Activated CD4-positive, alpha-beta T cell treated with anti-CD3 and anti-CD28 coated beads for 48 hours (primary cell): Measurements from ENCODE around the gene XRCC4.
"Not testable (repeated sequence)": the region's sequence is repeated elsewhere in the genome, so short reads cannot be mapped to it uniquely, and the experiment has no call there.

Experiments used
- DNase-seq: peaks from one replicate; pipeline ENCODE4 v3.0.0-alpha.2; 2020

XRCC4 gene

DNA sequence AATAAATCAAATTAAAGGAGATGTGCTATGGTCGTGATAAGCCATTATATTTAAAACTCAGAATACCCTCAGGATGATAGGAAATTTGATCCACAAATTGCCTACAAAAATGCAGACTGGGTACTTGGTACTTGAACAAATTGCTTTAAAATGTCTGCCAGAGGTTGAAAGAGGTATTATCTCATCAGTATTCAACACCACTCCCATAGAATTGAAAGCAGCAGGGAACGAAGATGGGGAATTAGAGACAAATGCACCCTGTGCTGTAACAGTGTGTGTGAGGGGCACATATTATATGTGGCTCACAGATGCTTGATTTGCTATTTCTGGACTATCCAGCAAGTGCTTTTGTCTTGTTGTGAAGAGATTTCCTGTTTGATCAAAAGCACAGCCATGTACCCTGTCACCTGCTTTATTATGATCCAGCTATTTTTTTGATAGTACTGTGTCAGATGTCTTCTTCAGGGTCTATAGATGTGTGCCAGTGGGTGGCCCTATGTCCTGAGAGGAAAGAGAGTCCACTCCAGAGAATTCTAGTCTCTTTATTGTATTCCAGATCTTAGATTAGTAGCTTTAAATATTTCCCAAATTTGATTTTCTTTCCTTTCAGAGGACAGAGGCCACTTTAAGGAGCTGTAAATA is 120.1 kb downstream of the XRCC4 start:
- DNase-seq = no peak

DNA sequence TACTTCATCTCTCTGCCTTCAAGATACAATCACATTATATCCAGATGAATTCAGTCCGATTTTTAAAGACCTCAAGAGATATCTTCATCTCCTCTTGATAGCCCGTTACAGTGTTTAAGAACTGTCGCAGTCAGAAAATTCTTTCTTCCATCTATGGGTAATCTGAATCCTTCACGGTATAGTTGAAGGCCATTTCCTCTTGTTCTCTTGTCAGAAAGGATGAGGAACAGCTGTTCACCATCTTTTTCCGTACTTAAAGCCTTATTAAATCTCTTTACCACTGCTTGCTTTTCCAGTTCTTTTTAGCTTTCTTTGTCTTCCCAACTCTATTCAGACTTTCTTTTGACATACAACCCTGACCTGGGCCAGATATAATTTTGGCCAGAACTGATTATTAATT is 121.8 kb downstream of the XRCC4 start:
- no peak for DNase-seq

DNA sequence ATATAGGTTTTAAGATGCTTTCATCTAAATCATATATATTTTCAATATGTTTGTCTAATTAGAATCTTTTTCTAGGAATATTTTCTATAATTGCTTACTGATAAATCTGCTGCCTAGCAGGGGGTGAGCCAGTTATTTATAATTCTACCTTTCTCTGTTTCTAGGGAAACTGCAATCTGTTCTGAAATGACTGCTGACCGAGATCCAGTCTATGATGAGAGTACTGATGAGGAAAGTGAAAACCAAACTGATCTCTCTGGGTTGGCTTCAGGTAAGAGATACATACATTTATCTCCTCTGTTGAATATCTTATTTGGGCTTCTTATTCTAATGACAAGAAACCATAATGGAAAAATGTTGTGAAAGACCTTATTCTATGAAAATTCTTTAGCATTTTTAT is 127.3 kb downstream of the XRCC4 start:
- DNase-seq = no peak

DNA sequence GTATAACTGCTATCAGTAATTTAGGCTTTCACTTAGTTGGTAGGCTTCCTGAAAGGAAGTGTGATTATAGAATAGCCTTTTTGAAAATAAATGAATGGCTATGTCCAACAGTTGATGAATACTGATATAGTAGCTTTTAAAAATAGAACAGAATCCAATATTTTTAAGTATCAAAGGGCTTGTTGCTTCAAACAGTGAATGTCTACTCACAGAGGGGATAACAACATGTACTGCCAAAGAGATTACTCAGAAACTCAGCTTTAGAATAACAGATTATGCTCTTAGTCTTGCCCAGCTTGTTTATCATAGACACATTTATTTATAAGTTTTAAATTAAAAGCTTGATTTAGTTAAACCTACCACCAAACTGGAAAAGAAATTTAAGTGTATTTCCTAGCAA is 132.6 kb downstream of the XRCC4 start:
- no peak for DNase-seq

DNA sequence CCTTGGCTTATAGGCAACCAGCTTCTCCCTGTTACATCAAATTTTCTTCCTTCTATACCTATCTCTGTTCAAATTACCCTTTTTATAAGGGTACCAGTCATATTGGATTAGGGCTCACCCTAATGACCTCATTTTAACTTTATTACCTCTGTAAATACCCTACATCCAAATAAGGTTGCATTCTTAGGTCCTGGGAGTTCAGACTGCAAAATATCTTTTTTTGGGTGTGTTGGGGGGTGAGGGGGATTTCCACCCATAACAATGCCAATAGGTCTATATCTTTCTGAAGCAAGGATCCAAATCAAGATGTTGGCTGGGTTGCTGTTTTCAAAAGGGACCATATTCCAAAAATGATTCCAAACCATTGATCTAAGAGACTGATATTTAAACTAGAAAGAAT is 141.7 kb downstream of the XRCC4 start:
- no peak for DNase-seq

DNA sequence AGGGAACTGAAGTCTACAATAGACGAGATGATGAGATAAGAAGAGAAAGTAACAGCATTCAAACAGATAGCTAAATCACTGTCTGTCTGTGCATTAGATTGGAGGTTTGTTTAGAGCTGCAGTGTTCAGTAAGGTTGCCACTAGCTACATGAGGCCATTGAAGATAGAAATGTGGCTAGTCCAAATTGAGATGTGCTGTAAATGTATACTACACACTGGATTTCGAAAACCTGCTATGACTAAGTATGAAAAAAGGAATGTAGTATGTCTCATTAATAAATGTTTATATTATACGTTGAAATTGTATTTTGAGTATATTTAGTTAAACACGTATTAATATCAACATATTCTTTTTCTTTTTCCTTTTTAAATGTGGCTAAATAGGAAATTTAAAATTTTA is 142.1 kb downstream of the XRCC4 start:
- no peak for DNase-seq

DNA sequence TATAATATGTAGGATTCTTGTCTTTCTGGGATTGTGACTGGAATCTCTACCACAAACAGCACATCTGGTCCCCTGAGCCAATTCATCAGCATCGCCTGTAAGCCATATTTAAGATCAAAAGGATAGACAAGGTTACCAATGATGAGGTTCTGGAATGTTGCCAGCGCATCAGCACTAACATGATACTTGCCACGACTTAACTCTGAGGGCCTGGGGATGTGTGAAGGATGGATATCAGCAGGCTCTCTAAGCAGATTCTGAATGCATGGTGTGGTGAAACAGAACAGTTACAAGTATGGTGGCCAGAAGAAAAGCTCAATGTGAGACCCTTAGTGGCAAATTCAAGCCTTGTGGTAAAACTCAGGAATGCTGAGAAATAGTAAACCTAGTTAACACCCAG is 143.0 kb downstream of the XRCC4 start:
- DNase-seq = no peak

DNA sequence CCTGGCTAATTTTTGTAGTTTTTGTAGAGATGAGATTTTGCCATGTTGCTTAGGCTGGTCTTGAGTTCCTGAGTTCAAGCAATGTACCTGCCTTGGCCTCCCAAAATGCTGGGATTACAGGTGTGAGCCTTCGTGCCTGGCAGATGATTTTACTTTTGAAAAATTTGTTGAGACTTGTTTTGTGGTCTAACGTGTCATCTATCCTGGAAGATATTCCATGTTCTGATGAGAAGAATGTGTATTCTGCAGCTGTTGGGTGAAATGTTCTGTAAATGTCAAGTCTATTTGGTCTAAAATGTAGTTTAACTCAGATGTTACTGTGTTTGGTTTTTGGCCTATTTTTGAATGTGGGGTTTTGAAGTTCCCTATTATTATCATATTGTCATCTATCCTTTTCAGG is 145.6 kb downstream of the XRCC4 start:
- no peak for DNase-seq

DNA sequence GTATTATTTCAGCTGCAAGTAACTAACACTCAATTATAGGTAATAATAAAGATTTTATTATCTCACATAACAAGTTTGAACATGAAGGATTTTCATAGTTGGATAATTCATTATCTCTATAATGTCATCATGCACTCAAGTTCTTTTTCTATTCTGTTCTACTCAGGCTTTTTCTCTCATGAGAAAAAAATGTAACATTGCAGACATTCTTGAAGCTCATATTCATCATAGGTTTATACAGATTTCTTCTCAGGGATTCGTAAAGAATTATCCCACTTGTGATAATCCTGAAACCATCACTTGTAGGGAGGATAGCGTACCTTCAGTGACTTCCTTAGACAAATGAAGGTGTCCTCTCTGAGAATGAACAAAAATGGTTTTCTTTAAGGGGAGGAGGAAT is 150.3 kb downstream of the XRCC4 start:
- DNase-seq = no peak

DNA sequence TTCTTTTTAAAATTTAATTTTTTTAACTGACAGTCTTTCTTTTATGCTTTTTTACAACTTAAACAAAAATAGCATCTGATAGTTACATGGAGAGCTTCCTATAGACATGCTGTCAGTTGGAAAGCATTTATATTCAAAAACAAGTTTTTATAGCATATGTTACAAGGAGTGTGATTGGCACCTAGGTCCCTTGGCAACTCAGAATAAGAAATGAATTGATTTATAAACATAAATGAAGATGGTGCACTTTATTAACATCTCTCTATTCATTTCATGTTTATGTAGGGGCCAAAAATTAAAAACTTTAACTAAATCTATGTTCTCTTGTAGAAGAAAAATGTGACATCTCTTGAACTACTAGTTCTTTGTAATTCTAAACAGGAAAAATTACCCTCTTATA is 153.2 kb downstream of the XRCC4 start:
- DNase-seq = no peak

DNA sequence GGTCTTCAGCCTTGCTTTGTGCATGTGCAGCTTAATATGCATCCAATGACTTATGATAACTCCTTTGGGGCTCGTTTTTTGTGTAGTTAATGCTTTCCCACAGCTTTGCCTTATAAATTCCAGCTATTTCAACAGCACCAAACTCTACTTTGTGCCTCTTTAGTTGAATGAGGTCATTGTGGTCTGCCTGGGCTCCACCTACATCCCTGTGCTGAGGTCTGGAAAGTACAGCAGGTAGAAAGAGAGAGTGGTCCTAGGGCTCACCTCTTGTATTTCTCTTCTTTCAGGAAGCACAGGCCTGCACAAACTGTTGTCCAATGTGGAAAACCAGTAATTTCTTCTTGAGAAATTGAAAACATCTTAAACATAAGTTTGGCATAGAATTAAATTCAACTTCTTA is 167.2 kb downstream of the XRCC4 start:
- DNase-seq = no peak

DNA sequence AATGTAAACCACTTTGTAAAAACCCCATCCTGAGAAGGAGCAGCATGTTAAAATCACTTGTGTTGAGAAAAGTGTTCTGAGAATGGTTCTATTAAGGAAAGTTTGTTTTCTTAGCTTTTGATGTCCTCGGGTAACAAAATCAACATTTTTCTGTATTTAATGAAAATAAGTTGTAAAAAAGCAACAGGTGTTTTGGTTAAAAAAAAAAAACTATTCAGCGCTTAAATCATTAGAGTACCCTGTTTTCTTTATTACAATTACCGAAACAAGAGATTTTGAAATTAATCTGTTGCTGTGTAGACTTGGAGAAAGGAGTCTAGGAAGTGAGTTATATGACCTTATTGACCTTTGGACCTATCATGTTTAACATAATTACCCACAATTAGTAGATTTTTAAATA is 167.7 kb downstream of the XRCC4 start:
- no peak for DNase-seq

DNA sequence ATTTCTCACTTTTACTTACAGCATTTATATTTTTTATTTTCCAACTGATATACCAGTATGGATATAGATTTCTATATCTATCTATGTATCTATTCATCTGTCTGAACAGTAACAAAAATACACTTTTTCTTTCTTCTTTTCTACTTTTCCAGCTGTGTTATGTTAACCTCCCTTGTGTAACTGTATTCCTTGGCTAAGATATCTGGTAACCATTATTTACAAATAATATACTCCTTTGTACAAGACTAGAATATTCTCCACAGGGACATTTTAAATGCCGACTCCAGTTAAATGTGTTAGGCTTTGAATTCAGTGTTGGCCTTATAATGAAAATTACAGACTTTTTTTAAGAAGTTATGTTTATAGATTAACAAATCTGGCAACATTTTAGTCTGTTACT is 168.7 kb downstream of the XRCC4 start:
- no peak for DNase-seq

DNA sequence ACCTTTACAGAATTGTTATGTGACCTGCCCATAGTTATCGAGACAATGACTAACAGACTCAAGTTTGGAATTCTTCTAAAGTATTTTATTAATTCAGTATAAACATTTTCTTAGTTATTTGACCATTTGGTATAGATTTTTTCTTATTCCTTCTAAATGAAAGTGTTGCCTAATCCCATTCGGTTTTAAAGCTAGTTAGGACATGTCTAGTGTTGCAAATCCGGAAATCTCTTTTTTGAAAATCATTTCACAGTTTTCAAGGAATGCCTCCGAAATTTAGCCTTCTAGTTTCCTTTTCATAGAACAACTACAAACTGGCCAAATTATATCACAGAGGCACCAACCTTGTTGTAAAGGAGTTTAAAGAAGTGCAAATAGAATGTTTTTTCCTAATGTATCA is 171.8 kb downstream of the XRCC4 start:
- no peak for DNase-seq

DNA sequence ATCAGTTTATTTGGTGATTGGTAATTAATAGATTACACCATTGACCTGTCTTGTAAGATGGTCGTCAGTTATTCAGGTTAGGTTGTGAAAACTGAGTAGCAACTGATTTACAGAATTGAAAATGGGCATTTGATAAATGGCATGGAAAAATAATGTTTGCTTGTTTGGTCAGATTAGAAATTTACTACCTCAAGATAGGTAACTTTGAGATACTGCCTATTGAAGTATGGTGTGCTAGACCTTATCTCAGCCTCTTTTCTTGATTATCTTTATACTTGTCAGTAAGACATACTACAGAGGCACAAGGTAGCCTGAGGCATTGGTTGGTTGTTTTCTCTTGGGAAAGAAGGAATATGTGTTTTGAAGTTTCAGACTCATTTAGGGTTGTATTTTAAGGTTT is 174.5 kb downstream of the XRCC4 start:
- DNase-seq = no peak

DNA sequence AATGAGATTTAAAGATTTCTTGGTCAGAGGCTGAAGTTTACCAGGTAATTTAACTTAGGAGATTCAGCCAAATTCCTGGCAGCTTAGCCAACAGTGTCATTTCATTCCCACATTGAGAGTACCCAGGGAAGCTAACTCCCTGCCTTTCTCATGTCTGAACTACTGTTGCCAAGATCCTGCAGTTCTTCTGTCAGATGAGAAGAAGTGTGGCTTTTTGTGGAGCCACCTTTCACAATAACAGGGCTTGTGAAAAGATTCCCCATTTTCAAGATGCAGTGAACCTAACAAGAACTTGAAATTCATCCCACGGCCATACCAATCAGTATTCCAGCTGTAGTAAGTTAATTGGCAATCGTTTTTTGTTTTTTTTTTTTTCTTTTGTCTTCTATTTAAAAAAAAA is 176.4 kb downstream of the XRCC4 start:
- DNase-seq = no peak

DNA sequence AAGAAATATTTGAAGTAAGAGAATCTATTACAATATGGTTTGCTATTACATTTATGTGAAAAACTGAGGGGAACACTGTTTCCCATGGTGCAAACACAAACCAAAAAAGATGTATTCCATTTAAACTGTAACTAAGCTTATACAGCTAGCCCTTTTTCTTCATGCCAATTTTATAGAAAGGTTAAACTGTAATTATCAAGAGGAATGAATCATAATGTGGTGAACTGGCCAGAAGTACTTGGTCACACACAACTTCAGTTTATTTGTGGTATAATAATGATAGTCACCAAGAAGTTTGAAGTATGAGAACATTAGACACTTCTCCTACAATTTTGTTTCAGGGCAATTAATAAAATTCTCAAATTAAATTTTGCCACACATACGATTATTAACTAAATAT is 177.9 kb downstream of the XRCC4 start:
- no peak for DNase-seq

DNA sequence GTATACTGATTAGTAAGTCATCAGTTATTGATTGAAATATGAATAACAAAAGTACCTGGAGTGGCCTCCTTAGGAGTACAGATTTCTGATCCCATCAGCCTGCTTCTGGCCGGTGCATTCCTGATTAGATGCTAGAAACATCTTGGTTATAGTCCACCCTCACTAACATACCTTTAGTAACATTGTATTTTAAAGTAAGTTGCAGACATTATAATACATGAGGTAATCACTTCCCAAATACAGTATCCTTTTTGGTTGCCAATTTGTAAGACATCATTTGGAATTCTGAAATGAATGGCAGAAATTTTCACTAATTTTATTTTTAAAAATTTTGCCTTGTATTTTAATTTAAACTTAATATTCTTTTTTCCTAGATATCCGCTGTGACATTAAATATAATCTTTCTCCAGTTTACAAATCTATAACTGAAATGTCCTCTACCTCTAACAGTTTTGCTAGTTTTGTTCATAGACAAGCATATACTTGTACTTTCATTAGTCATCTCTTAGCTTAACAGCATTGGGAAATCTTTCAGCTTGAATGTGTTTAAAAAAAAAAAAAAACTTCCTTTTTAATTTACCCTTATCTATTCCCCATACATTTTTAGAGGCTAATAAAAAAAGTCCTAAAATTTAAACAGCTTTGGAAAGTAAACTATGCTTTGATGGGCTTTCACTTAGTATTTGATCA is 178.9 kb downstream of the XRCC4 start:
- DNase-seq = no peak

DNA sequence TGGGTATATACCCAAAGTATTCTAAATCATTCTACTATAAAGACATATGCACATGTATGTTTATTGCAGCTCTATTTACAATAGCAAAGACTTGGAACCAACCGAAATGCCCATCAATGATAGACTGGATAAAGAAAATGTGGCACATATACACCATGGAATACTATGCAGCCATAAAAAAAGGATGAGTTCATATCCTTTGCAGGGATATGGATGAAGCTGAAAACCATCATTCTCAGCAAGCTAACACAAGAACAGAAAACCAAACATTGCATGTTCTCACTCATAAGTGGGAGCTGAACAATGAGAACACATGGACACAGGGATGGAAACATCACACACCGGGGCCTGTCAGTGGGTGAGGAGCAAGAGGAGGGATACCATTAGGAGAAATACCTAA is 180.3 kb downstream of the XRCC4 start:
- not testable (repeated sequence) for DNase-seq

DNA sequence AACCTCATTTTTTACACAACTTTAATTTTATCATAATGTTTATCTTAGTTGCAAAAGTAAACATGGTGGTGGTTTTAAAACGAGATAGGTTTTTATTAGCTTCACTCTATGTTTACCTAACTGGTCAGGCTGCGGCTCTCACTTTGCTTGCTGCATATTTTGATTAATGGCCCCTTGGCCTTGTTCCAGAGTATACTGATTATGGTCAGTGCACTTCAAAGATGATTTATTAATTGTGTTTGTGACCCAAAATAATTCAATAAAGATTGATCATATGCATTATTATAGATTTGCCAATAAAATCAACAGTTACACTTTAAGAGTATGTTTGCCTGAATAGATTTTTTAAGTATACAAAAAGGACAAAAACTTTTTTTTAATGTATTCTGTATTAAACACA is 188.0 kb downstream of the XRCC4 start:
- DNase-seq = no peak

DNA sequence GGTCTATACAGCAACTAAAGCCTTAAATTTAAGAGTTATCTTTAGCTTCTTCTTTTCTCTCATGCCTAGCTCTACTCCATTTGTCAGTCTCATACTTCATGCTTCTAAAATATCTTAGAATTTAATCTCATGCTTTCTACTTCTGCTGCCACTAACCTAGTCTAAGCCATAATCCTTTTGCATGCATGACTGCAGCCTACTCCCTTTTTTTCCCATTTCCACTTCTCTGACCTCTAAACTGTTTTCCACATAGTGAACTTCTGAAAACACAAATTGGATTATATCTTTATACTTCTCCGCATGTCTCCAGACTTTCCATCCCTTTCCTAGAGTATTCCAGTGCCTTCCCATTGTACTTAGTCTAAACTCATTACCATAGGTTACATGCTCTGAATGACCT is 193.0 kb downstream of the XRCC4 start:
- DNase-seq = no peak

DNA sequence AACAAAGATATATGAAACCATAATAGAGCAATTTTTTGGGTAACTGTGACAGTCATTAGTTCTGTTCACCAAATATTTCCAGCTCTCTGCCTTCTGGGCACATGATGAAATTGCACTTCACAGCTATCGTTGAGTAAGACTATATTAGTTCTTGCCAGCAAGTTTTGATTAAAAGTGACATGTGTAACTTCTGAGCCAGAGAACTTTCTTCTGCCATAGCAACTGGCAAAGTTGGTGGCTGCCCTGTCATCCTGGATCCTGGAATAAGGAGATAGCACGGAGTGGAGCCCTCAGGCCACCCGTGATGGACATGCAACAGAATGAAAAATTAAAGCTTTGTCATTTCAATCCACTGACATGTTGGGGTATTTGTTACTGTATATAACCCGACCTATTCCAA is 199.8 kb downstream of the XRCC4 start:
- no peak for DNase-seq

DNA sequence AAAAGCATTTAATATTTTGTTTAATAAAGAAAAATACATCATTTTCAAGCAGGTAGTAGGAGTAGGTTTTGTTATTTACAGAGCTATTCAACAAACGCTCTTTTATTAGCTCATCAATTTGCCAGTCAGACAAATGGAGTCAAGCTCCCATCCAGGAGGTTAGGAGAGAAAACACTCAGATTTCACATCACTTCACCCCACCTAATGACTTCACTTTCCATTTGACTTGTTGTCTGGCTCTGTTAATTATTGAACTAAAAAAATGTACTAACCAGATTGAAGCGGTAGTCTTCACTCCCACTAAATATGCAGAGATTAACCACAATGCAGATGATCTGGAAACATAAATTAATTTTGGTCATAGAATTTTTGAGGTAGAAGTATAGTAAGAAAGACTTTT is 200.6 kb downstream of the XRCC4 start:
- DNase-seq = no peak

DNA sequence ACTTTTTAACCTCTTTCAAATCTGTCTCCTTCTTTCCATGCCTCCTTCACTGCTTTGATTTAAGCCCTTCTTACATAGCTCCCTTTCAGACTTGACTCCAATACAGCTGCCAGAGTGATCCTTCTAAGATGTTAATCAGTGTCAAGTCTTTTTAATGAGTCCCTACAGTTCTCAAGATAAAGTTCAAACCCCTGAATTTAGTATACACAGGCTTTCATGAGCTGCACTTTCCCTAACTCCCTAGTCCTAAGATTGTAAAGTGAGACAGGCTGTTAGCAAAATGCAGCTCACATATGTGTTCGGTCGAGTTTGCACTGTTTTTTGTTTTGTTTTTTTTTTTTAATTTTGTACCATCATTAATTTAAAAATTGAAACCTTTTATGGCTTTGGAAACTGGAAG is 203.8 kb downstream of the XRCC4 start:
- DNase-seq = no peak

DNA sequence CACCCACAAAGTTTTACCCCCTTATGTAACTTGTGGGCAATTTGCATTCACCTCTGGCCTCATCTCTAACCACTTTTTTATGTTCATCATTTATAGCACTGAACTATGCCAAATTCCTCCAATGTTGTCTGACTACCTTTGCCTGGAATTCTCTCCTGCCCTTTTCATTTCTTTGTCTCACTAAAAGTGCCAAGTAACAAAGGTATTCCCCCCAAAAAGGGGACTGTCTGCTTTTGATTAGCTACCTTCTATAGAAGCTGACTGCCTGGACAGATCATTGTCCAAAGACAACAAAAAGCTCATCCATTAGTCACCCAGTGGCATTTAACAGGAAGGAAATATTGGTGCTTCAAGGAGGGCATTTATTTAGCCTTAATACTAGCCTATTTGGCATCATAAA is 204.3 kb downstream of the XRCC4 start:
- no peak for DNase-seq
